ENCODE data around the gene ZNF398.
"Not testable (repeated sequence)": the region's sequence is repeated elsewhere in the genome, so short reads cannot be mapped to it uniquely, and the experiment has no call there.

GRCh38 chr7:149144436-149144922, 2.8 kb upstream of the ZNF398 start:
- not testable (repeated sequence) for TF ChIP-seq CTCF, POLR2A (IDR thresholded peaks at IDR 0.05)

Measured in gastroesophageal sphincter (tissue), 3 donors.